ENCODE measurements around the gene PRDM16. TPM values are rescaled to one million over a fixed set of nuclear protein-coding genes. Genes with fewer than 3 reads are reported as not detected.

PRDM16 gene
- total and polyA plus RNA-seq, 2 of the 13 experiments (the other 11 are each of a cell fraction or from before 2014, with no cell fraction given), result 0.15 to 0.81 TPM

- TF ChIP-seq ARID5B (CRISPR knock-in tag; IDR thresholded peaks at IDR 0.05), result peak; percentile 34; the same call in 1 of the 2 replicates
- TF ChIP-seq EZH2 (conservative IDR thresholded peaks at IDR 0.05; ENCODE audit: low read depth, low read length), result no peak
- peak; percentile 58; the same call in 1 of the 2 replicates for TF ChIP-seq MYC (CRISPR knock-in tag; IDR thresholded peaks at IDR 0.05; ENCODE audit: borderline replicate concordance)
- 0 out of 2 replicates have a peak, but pooled peaks have one; percentile 41 for TF ChIP-seq RBFOX2 (IDR thresholded peaks at IDR 0.05; ENCODE audit: low read depth, low read length)
- 0 out of 2 replicates have a peak, but pooled peaks have one; percentile 22 for TF ChIP-seq ZNF484 (CRISPR knock-in tag; IDR thresholded peaks at IDR 0.05; ENCODE audit: borderline replicate concordance, low read depth)
- no peak for TF ChIP-seq POLR2AphosphoS2 (IDR thresholded peaks at IDR 0.05; ENCODE audit: low read depth, low read length)
- no peak for TF ChIP-seq MTERF4 (CRISPR knock-in tag; IDR thresholded peaks at IDR 0.05)
- TF ChIP-seq CREB1 (IDR thresholded peaks at IDR 0.05), result no peak
- peak; percentile 73; the same call in 1 of the 2 replicates for TF ChIP-seq CREB1 (CRISPR knock-in tag; IDR thresholded peaks at IDR 0.05)
- TF ChIP-seq, protein P1, sequence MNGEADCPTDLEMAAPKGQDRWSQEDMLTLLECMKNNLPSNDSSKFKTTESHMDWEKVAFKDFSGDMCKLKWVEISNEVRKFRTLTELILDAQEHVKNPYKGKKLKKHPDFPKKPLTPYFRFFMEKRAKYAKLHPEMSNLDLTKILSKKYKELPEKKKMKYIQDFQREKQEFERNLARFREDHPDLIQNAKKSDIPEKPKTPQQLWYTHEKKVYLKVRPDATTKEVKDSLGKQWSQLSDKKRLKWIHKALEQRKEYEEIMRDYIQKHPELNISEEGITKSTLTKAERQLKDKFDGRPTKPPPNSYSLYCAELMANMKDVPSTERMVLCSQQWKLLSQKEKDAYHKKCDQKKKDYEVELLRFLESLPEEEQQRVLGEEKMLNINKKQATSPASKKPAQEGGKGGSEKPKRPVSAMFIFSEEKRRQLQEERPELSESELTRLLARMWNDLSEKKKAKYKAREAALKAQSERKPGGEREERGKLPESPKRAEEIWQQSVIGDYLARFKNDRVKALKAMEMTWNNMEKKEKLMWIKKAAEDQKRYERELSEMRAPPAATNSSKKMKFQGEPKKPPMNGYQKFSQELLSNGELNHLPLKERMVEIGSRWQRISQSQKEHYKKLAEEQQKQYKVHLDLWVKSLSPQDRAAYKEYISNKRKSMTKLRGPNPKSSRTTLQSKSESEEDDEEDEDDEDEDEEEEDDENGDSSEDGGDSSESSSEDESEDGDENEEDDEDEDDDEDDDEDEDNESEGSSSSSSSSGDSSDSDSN (CRISPR knock-in tag; IDR thresholded peaks at IDR 0.05), result 0 out of 2 replicates have a peak, but pooled peaks have one; percentile 23
- TF ChIP-seq MLX (CRISPR knock-in tag; IDR thresholded peaks at IDR 0.05), result peak; percentile 55; the same call in 1 of the 2 replicates
- peak; percentile 97 for TF ChIP-seq ZEB1 (IDR thresholded peaks at IDR 0.05; ENCODE audit: insufficient replicate concordance, low read depth)
- TF ChIP-seq ATF7-NPFF (CRISPR knock-in tag; IDR thresholded peaks at IDR 0.05; ENCODE audit: low read depth), result no peak
- TF ChIP-seq TOE1 (CRISPR knock-in tag; IDR thresholded peaks at IDR 0.05), result no peak
- peak; percentile 51; the same call in 1 of the 2 replicates for TF ChIP-seq TFAP4 (IDR thresholded peaks at IDR 0.05; ENCODE audit: borderline replicate concordance, low read depth)
- TF ChIP-seq TBX2 (CRISPR knock-in tag; IDR thresholded peaks at IDR 0.05; ENCODE audit: borderline replicate concordance), result peak; percentile 51; the same call in 1 of the 2 replicates
- TF ChIP-seq POLR2A (IDR thresholded peaks at IDR 0.05; ENCODE audit: insufficient read depth in 1 of 2, low read depth in 2 of 2, low read length in 2 of 2), result peak in 1 of 2 experiments; percentile 55; a peak in 1 of 4 replicates
Measured at GRCh38 chr1:3222042-3222692, 153.2 kb downstream of the PRDM16 start (continued).
